Sciatic nerve (tissue), 2 donors: ENCODE data around the gene CFAP53. TPM values are rescaled to one million over a fixed set of nuclear protein-coding genes. Genes with fewer than 3 reads are reported as not detected.
"Not testable (repeated sequence)": the region's sequence is repeated elsewhere in the genome, so short reads cannot be mapped to it uniquely, and the experiment has no call there.

ENCODE experiments used
- ATAC-seq: fragments of 200-7000 bp; cut with Tn5 transposase; one replicate; pipeline ENCODE4 v1.9.1; 2020; ENCODE audit warnings: mild to moderate bottlenecking, moderate library complexity
- DNase-seq: peaks from one replicate; pipeline ENCODE4 v3.0.0-alpha.2; 2020; ENCODE audit warnings: low spot score
- intact Hi-C: fragments of 100-400 bp; cut with DNase I; formaldehyde crosslinking; loops from one replicate; pipeline ENCODE4 v1.14.2; 2022
- total RNA-seq: library from RNA; stranded (reverse); fragmentation: NEBNext Ultra II Directional; extraction: Animal tissue kit (Norgen Biotek cat#: 25700); gene quantifications from one replicate; pipeline ENCODE4 v1.2.1, GENCODE V29; 2021
- donor health status: DM: no; HTN: no; CAD: no.
- donor health status: DM: no; HTN: no; CAD: no.

Gene CFAP53
- total RNA-seq, 1 donor from 2014 or later: 0.98 TPM

GRCh38 chr18:50289108-50289443 lies 22.8 kb upstream of the CFAP53 start:
- ATAC-seq: no peak
- intact Hi-C loops: no loop called here
- DNase-seq: no peak

- ATAC-seq, DNase-seq, intact Hi-C loops: not testable (repeated sequence)
These were observed 22.2 kb upstream of the CFAP53 start for GRCh38 chr18:50288348-50289107.

- intact Hi-C loops: no loop called here
- peak; percentile 98 for DNase-seq
- peak; percentile 97 for ATAC-seq
These were observed 21.4 kb upstream of the CFAP53 start, which contains the start of gene CXXC1 for GRCh38 chr18:50287441-50288347. Gene CXXC1 (minus strand): TSS chr18:50287692. CDS start chr18:50287589, 103 bp downstream.

- no peak for DNase-seq
- peak; percentile 19 for ATAC-seq
- intact Hi-C loops: no loop called here
These were observed 20.7 kb upstream of the CFAP53 start for GRCh38 chr18:50287028-50287440.

GRCh38 chr18:50286391-50287027 lies 20.2 kb upstream of the CFAP53 start:
- DNase-seq (no peak), ATAC-seq (no peak)
- intact Hi-C loops: no loop called here

- ATAC-seq (no peak), DNase-seq (no peak)
- intact Hi-C loops: no loop called here
These were observed 19.5 kb upstream of the CFAP53 start for GRCh38 chr18:50285631-50286321.

GRCh38 chr18:50285071-50285470 lies 18.8 kb upstream of the CFAP53 start:
- ATAC-seq (no peak), DNase-seq (no peak)
- intact Hi-C loops: no loop called here

GRCh38 chr18:50284255-50284885 lies 18.1 kb upstream of the CFAP53 start:
- ATAC-seq: no peak
- intact Hi-C loops: no loop called here
- no peak for DNase-seq

- intact Hi-C loops: no loop called here
- DNase-seq (no peak), ATAC-seq (no peak)
These were observed 17.3 kb upstream of the CFAP53 start for GRCh38 chr18:50283469-50284209.

- ATAC-seq (no peak), DNase-seq (no peak)
- intact Hi-C loops: no loop called here
These were observed 16.4 kb upstream of the CFAP53 start for GRCh38 chr18:50282521-50283335.

- intact Hi-C loops: no loop called here
- ATAC-seq (peak; percentile 3), DNase-seq (no peak)
These were observed 15.8 kb upstream of the CFAP53 start for GRCh38 chr18:50281972-50282520.

- ATAC-seq: peak; percentile 98
- intact Hi-C loops: no loop called here
- DNase-seq: peak; percentile 97
These were observed 15.1 kb upstream of the CFAP53 start, which contains the start of gene MBD1 for GRCh38 chr18:50281295-50281971. Gene MBD1 (minus strand): TSS chr18:50281523. CDS start chr18:50279992, 1,531 bp downstream.

- DNase-seq: no peak
- ATAC-seq: no peak
- intact Hi-C loops: no loop called here
These were observed 14.5 kb upstream of the CFAP53 start for GRCh38 chr18:50280707-50281294.

GRCh38 chr18:50279752-50280151 lies 13.5 kb upstream of the CFAP53 start:
- ATAC-seq (no peak), DNase-seq (no peak)
- intact Hi-C loops: no loop called here

GRCh38 chr18:50277942-50278341 lies 11.6 kb upstream of the CFAP53 start:
- ATAC-seq (no peak), DNase-seq (no peak)
- intact Hi-C loops: no loop called here

GRCh38 chr18:50276452-50276851 lies 10.2 kb upstream of the CFAP53 start:
- DNase-seq: no peak
- no peak for ATAC-seq
- intact Hi-C loops: no loop called here
